Aorta (tissue), 5 donors: ENCODE data around the gene TMEM273. TPM values are rescaled to one million over a fixed set of nuclear protein-coding genes. Genes with fewer than 3 reads are reported as not detected.

ENCODE experiments used
- ATAC-seq: fragments of 200-7000 bp; cut with Tn5 transposase; one replicate; pipeline ENCODE4 v1.9.1; 2022; ENCODE audit warnings: moderate library complexity; ENCODE audit not compliant: low FRiP score
- DNase-seq, 2 donors: peaks; one replicate each; pipeline ENCODE4 v3.0.0-alpha.2; 2020
- H3K27ac ChIP-seq, 2 donors: one replicate each; pipeline ENCODE4 v1.5.1; 2013; ENCODE audit warnings: low read length in 2 of 2, mild to moderate bottlenecking in 2 of 2, moderate library complexity in 2 of 2, control low read depth in 1 of 2, inconsistent platforms in 1 of 2, low read depth in 1 of 2
- H3K27me3 ChIP-seq, 2 donors: one replicate each; pipeline ENCODE4 v1.6.1; 2013; ENCODE audit warnings: control low read depth in 1 of 2, low read length in 1 of 2, mild to moderate bottlenecking in 1 of 2, moderate library complexity in 1 of 2; ENCODE audit not compliant: insufficient read depth in 2 of 2, control insufficient read depth in 1 of 2
- H3K36me3 ChIP-seq, 2 donors: one replicate each; pipeline ENCODE4 v1.6.1; 2013; ENCODE audit warnings: control low read depth in 1 of 2, low read length in 1 of 2, mild to moderate bottlenecking in 1 of 2; ENCODE audit not compliant: insufficient read depth in 2 of 2, control insufficient read depth in 1 of 2
- H3K4me1 ChIP-seq, 2 donors: one replicate each; pipeline ENCODE4 v1.6.1; 2013; ENCODE audit warnings: low read length in 2 of 2, control low read depth in 1 of 2, mild to moderate bottlenecking in 1 of 2, moderate library complexity in 1 of 2; ENCODE audit not compliant: insufficient read depth in 2 of 2, control insufficient read depth in 1 of 2
- H3K4me3 ChIP-seq, 2 donors: one replicate each; pipeline ENCODE4 v1.5.1; 2013; ENCODE audit warnings: low read length in 2 of 2, control low read depth in 1 of 2, mild to moderate bottlenecking in 1 of 2
- H3K9me3 ChIP-seq: one replicate; pipeline ENCODE4 v1.6.1; 2013; ENCODE audit warnings: mild to moderate bottlenecking, low read length; ENCODE audit not compliant: control insufficient read depth
- WGBS, 2 donors: extraction: QIAGEN DNeasy Blood & Tissue Kit; methylation state at CpG; one replicate each; pipeline ENCODE4 v1.1.7; 2013; 5-methylcytosine and 5-hydroxymethylcytosine counted together
- intact Hi-C, 2 donors: fragments of 100-400 bp; cut with DNase I; formaldehyde crosslinking; loops; one replicate each; pipeline versions ENCODE4 v1.14.2 to v1.15.0; 2022
- polyA plus RNA-seq, 2 donors: library from polyadenylated mRNA; stranded (reverse); fragments of 200-250 nt; gene quantifications; one replicate each; pipeline ENCODE4 v1.2.3, GENCODE V29; 2013
- total RNA-seq, 2 donors: library from RNA; stranded (reverse); fragmentation: NEBNext Ultra II Directional; extraction: Animal tissue kit (Norgen Biotek cat#: 25700); gene quantifications; one replicate each; pipeline ENCODE4 v1.2.1, GENCODE V29; 2021
- donor health status: healthy with polysubstance abuse.
- donor health status: Bipolar disorder and iron deficiency.
- donor health status: DM: no; HTN: no; CAD: no.
- donor health status: DM: no; HTN: no; CAD: no.
- donor health status: DM: yes; HTN: yes; CAD: no.

Gene TMEM273
- total and polyA plus RNA-seq, 4 donors: 3.1 to 44.7 (median 13.9) TPM

GRCh38 chr10:49212783-49213182 lies 24.6 kb upstream of the TMEM273 start:
- DNase-seq (no peak), ATAC-seq (no peak)
- Histone ChIP-seq H3K9me3 (peaks cover 1% of the 10 kb centered on the region), H3K36me3 (no peaks in the 10 kb centered on the region), H3K27me3 (no peaks in the 10 kb centered on the region), H3K4me3 (no peak overlapping the region), H3K27ac (no peak overlapping the region), H3K4me1 (no peaks in the 10 kb centered on the region)
- intact Hi-C loops: no loop called here
- 38 to 46% methylated on average over 1 of the region's 1 CpG for WGBS, 2 donors

GRCh38 chr10:49212076-49212475 lies 23.9 kb upstream of the TMEM273 start:
- intact Hi-C loops: no loop called here
- 87 to 95% methylated on average over 1 of the region's 1 CpG for WGBS, 2 donors
- no peaks in the 10 kb centered on the region for H3K27me3 ChIP-seq
- DNase-seq (no peak), ATAC-seq (no peak)
- H3K4me1 ChIP-seq: no peaks in the 10 kb centered on the region
- H3K9me3 ChIP-seq: peaks cover 1% of the 10 kb centered on the region
- no peaks in the 10 kb centered on the region for H3K36me3 ChIP-seq
- H3K27ac ChIP-seq: no peak overlapping the region
- H3K4me3 ChIP-seq: no peak overlapping the region

DNA sequence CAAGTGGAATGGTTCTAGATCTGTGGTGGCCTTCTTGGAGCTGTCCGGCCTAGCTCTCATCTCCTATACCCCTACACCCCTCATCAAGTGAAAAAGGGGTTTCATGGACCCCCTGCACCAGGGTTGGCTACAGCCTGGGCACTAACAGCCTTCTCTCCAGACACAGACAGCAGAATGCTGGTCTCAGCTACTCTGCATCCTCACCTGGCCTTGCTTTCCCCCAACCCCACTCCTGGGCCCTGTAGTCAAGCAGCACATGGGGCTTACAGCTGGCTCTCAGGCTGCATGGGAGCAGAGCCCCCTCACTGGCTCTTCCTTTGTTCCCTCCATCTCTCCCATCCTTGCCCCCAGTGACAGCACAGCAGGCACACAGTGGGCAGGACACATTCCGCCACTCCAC lies 20.8 kb upstream of the TMEM273 start:
- Histone ChIP-seq H3K4me1 (no peaks in the 10 kb centered on the region), H3K4me3 (no peak overlapping the region), H3K9me3 (peaks cover 1% of the 10 kb centered on the region), H3K27me3 (no peaks in the 10 kb centered on the region), H3K27ac (no peak overlapping the region), H3K36me3 (no peaks in the 10 kb centered on the region)
- intact Hi-C loops: no loop called here
- DNase-seq: no peak
- ATAC-seq: no peak
- 93 to 97% methylated on average over 2 of the region's 2 CpGs for WGBS, 2 donors

DNA sequence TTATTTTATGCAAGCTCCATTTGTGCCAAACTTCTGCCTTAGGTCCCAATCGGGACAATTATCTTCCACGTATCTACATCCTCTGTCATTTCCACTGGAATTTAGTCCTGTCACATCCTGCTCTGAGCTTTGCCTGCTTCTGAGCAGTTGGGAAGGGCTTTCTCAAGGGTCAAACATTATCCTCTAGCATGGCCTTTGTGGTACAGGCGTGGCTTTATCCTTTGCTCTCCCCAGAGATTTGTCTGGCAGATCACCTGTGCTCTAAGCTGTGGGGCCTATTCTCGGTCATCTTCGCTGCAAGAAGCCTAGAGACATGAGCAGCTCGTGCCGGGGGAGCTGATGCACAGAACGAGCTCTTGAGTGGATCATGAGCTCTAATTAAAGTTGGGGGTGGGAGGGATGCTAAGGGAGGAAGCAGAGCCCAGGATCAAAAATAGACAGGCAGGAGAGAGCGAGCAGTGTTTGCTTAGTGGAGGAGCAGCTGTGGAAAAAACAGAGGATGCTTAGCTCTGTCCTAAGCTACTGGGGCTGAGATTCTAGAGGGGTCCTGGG lies 19.8 kb upstream of the TMEM273 start:
- DNase-seq (no peak), ATAC-seq (no peak)
- WGBS, 2 donors: 78 to 81% methylated on average over 9 of the region's 9 CpGs
- H3K27ac ChIP-seq: no peak overlapping the region
- no peaks in the 10 kb centered on the region for H3K4me1 ChIP-seq
- H3K36me3 ChIP-seq: no peaks in the 10 kb centered on the region
- no peaks in the 10 kb centered on the region for H3K27me3 ChIP-seq
- H3K4me3 ChIP-seq: no peak overlapping the region
- peaks cover 1% of the 10 kb centered on the region for H3K9me3 ChIP-seq
- intact Hi-C loops: no loop called here

GRCh38 chr10:49207113-49207512 lies 18.9 kb upstream of the TMEM273 start:
- ATAC-seq: no peak
- Histone ChIP-seq H3K9me3 (peaks cover 1% of the 10 kb centered on the region), H3K27me3 (no peaks in the 10 kb centered on the region), H3K36me3 (no peaks in the 10 kb centered on the region), H3K4me1 (no peaks in the 10 kb centered on the region), H3K4me3 (no peak overlapping the region), H3K27ac (no peak overlapping the region)
- DNase-seq: no peak
- intact Hi-C loops: no loop called here
- WGBS, 2 donors: 67 to 79% methylated on average over 3 of the region's 3 CpGs

DNA sequence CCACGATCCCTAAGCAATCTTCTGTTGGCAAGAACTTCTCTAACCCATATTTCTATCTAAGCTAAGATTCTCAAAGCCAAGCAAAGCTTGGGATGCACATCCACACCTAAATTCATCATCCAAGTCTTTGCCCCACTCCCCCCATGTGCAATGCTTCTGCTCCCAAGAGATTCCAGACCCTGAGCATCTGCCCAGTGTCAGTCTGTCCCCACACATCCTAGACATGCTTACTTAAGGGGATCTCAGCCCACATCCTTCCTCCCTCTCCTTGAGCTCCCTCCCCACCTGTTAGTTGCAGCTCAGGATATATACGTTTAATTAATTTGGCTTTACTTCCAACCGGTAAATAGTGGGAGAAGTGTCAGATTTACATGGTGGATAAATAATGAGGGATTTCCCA lies 17.0 kb upstream of the TMEM273 start:
- no peak overlapping the region for H3K4me3 ChIP-seq
- ATAC-seq (no peak), DNase-seq (no peak)
- H3K36me3 ChIP-seq: no peaks in the 10 kb centered on the region
- H3K9me3 ChIP-seq: no peaks in the 10 kb centered on the region
- intact Hi-C loops: no loop called here
- WGBS, 2 donors: 67 to 76% methylated on average over 3 of the region's 3 CpGs
- H3K27me3 ChIP-seq: no peaks in the 10 kb centered on the region
- H3K4me1 ChIP-seq: no peaks in the 10 kb centered on the region
- H3K27ac ChIP-seq: no peak overlapping the region

DNA sequence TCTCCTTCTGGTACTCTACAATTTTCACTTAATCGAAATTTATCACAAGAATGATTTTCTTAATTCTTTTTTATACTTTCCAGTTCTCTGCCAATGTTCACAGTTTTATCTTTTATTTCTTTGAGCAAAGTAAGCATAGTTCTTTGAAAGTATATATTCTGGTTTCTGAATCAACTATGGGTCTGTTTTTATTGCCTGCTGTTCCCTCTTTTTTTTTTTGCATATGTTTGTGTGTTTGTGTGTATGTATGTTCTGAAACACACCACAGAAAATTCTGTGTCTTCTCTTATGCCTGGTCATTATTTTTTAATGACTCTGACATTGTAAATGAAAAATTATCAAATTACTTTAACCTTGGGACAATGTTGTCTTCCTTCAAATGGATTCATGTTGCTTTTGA lies 15.9 kb upstream of the TMEM273 start:
- ATAC-seq: no peak
- intact Hi-C loops: no loop called here
- 12 to 23% methylated on average over 1 of the region's 1 CpG for WGBS, 2 donors
- Histone ChIP-seq H3K36me3 (no peaks in the 10 kb centered on the region), H3K9me3 (no peaks in the 10 kb centered on the region), H3K27me3 (no peaks in the 10 kb centered on the region), H3K4me1 (no peaks in the 10 kb centered on the region), H3K4me3 (no peak overlapping the region), H3K27ac (no peak overlapping the region)
- no peak for DNase-seq

- WGBS, 2 donors: 90% methylated on average over 1 of the region's 1 CpG
Observed at GRCh38 chr10:49202266-49202665, 14.1 kb upstream of the TMEM273 start.

GRCh38 chr10:49200854-49201253 lies 12.7 kb upstream of the TMEM273 start:
- Histone ChIP-seq H3K27ac (no peak overlapping the region), H3K9me3 (no peaks in the 10 kb centered on the region), H3K27me3 (no peaks in the 10 kb centered on the region), H3K4me3 (no peak overlapping the region), H3K36me3 (no peaks in the 10 kb centered on the region), H3K4me1 (no peaks in the 10 kb centered on the region)
- intact Hi-C loops: no loop called here
- WGBS, 2 donors: 24 to 33% methylated on average over 2 of the region's 2 CpGs
- DNase-seq (no peak), ATAC-seq (no peak)

More at GRCh38 chr10:49202266-49202665, 14.1 kb upstream of the TMEM273 start:
- intact Hi-C loops: no loop called here
- Histone ChIP-seq H3K4me1 (no peaks in the 10 kb centered on the region), H3K27me3 (no peaks in the 10 kb centered on the region), H3K9me3 (no peaks in the 10 kb centered on the region), H3K36me3 (no peaks in the 10 kb centered on the region), H3K27ac (no peak overlapping the region), H3K4me3 (no peak overlapping the region)
- DNase-seq: no peak
- no peak for ATAC-seq
